Measurements from ENCODE around the gene TSHR.
A peak's percentile ranks its signal among the peaks of the same experiment; 100 is the strongest.
"Not testable (repeated sequence)": the region's sequence is repeated elsewhere in the genome, so short reads cannot be mapped to it uniquely, and the experiment has no call there.

Gene TSHR

DNA sequence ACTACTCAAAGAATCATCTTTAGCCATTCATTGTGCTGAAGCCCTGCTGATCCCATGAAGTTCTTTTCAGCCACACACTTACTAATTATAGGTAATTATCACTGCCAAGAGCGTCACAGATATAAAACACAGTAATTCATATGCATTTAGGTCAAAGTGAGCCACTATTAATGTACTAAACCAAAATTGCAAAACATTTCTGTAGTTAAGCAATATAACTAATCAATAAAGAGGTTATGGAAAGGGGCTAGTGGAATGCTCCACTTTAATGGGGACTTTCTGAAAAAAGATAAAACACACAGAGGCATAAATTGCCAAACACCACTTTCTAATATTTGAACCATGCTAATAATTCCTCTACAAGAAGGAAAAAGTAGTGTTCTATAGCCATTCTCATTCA, 7.1 kb upstream of the TSHR start:
- no peak overlapping the region for H3K4me3 ChIP-seq (ENCODE audit: low read length)
- TF ChIP-seq, protein P1, sequence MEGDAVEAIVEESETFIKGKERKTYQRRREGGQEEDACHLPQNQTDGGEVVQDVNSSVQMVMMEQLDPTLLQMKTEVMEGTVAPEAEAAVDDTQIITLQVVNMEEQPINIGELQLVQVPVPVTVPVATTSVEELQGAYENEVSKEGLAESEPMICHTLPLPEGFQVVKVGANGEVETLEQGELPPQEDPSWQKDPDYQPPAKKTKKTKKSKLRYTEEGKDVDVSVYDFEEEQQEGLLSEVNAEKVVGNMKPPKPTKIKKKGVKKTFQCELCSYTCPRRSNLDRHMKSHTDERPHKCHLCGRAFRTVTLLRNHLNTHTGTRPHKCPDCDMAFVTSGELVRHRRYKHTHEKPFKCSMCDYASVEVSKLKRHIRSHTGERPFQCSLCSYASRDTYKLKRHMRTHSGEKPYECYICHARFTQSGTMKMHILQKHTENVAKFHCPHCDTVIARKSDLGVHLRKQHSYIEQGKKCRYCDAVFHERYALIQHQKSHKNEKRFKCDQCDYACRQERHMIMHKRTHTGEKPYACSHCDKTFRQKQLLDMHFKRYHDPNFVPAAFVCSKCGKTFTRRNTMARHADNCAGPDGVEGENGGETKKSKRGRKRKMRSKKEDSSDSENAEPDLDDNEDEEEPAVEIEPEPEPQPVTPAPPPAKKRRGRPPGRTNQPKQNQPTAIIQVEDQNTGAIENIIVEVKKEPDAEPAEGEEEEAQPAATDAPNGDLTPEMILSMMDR (conservative IDR thresholded peaks at IDR 0.05; ENCODE audit: low read length): no peak
- DNase-seq (ENCODE audit: low read depth): no peak

DNA sequence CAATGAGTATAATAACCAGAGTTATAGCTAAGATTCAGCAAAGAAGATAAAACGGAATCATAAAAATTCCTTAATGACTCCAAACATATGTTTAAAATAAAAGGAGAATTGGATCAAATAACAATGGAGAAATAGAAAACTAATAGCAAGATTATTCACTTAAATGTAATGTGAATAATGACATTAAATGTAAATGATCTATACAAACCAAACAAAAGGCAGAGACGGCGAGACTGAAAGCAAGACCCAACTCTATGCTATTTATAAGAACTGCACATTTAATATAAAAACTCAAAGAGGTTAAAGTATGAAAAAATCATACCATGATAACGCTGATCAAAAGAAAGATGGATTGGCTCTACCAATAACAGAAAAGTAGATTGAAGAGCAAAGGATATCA, 3.9 kb upstream of the TSHR start:
- no peak for DNase-seq (ENCODE audit: low read depth)

DNA sequence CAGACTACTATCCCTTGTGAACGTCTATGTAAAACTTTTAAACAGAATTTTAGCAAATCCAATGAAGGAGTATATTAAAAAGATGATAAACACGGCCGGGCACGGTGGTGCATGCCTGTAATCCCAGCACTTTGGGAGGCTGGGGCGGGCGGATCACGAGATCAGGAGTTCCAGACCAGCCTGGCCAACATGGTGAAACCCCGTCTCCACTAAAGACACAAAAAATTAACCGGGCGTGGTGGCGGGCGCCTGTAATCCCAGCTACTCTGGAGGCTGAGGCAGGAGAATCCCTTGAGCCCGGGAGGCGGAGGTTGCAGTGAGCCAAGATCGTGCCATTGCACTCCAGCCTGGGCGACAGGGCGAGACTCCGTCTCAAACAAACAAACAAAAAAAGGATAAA, 2.2 kb upstream of the TSHR start:
- not testable (repeated sequence) for DNase-seq (ENCODE audit: low read depth); H3K4me3 ChIP-seq (ENCODE audit: low read length)

More for the DNA sequence above, 3.9 kb upstream of the TSHR start:
- TF ChIP-seq, protein P1 (conservative IDR thresholded peaks at IDR 0.05; ENCODE audit: low read length): no peak
- no peak overlapping the region for H3K4me3 ChIP-seq (ENCODE audit: low read length)

DNA sequence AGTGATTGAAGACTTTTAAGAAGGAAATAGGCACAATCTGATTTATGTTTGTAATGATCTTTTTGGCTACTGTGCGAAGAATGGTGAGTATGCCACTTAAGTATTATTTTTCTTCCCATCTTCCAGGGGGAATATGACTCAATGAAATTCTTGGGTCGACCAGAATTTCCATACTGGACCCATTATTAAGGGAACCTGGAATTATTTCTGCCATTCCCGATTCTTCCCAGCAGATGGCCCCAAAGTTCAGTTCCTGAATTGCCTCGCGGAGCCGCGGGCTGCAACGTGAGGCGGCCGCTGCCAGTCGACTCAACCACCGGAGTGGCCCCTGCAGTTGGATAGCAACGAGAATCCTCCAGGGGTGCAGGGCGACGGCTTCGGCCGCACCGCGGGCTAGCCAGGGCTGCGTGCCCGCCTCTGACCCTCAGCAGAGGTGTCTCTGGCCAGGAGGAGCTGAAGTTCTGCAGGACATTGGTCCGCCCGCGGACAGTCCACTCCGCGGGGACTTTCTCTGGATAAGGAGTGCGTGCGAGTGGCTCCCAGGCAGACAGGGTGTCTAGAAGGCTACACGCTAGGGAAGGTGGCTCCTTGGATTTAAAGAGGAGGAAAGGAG, 628 bp upstream of the TSHR start:
- peak; percentile 89 for DNase-seq (ENCODE audit: low read depth)
- H3K4me3 ChIP-seq (ENCODE audit: low read length): peak overlapping the region; percentile 66
- TF ChIP-seq, protein P1 (conservative IDR thresholded peaks at IDR 0.05; ENCODE audit: low read length): peak; percentile 85

DNA sequence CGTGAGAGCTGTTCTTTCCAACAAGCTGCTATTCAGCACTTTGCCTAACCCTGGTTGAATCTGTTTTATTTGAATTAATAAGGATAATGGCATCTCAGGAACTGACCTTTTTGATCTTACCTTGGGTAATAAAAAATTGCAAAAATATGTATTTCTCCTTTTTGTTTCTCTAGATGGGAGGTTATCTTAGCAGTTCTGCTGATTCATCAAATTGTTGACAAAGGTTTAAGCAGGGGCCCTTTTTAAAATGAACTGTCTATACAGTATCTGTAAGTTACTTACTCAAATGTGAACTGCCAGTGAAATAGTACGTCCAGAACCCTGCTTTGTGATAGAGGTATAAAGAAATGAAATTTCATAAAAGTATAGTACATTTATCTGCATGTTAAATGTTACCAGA, 681 bp downstream of the TSHR start:
- DNase-seq (ENCODE audit: low read depth): no peak
- no peak overlapping the region for H3K4me3 ChIP-seq (ENCODE audit: low read length)
- TF ChIP-seq, protein P1 (conservative IDR thresholded peaks at IDR 0.05; ENCODE audit: low read length): no peak

DNA sequence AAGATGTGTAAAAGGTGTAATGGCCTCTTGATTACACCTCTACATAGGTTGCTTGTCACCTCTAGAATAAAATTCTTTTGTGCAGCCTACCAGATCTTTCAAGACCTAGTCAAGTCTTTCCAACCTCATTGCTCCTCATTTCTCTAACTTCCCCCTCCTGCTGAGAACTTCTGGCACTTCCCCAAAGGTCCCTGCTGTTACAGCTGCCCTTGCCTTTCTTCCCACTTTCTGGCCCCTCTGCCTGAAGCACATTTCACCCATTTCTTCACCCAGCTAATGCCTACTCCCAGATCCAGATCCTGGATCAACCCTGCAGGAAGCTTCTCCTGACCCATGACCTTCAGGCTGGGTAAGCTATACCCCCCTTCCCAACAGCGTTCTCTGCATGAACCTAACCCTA, 1.5 kb downstream of the TSHR start:
- DNase-seq (ENCODE audit: low read depth): no peak
- TF ChIP-seq, protein P1 (conservative IDR thresholded peaks at IDR 0.05; ENCODE audit: low read length): no peak
- H3K4me3 ChIP-seq (ENCODE audit: low read length): no peak overlapping the region

DNA sequence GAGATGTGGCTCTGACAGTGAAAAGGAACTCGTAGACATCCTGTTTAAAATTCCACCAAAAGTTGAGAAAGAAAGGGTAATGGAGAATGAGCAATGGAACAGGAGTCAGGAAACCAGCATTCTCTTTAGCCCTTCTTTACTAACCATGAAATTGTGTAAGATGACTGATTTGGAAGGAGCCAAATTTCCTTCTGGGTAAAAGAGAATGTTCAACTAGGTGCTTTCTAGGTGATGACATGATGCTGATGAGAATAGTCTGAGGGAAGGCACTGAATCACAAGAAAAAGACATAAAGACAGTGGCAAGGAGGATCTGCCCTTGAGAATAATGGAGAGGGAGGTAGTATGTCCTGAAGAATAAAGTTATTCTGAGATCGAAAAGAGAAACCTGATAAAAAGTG, 2.2 kb downstream of the TSHR start:
- H3K4me3 ChIP-seq (ENCODE audit: low read length): no peak overlapping the region
- DNase-seq (ENCODE audit: low read depth): no peak
- TF ChIP-seq, protein P1 (conservative IDR thresholded peaks at IDR 0.05; ENCODE audit: low read length): no peak

DNA sequence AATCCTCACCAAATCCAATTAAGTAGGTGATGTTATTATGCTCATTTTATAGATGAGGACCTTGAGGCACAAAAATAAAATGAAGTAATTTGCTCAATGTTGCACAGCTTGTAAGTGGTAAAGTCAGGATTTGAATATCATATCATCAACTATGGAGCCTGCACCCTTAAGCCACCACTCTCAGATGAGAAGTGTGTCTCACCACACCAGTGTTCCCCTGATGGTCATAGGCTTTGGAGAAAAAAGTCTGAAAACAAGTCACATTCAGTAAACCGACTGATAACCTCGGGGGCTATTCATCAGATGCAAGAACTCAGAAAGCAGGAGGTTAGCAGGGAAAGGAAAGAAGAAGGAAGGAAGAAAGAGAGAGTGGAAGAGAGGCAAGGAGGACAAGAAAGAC, 2.8 kb downstream of the TSHR start:
- no peak for DNase-seq (ENCODE audit: low read depth)
- TF ChIP-seq, protein P1 (conservative IDR thresholded peaks at IDR 0.05; ENCODE audit: low read length): no peak
- no peak overlapping the region for H3K4me3 ChIP-seq (ENCODE audit: low read length)

Measured in AG10803 (cell line).